H9 (cell line): ENCODE data around the gene HMX1. TPM values are rescaled to one million over a fixed set of nuclear protein-coding genes. Genes with fewer than 3 reads are reported as not detected.

Experiments
- DNase-seq: peaks from one replicate; pipeline ENCODE4 v3.0.0-alpha.2; 2017
- H2AFZ ChIP-seq: one replicate; pipeline ENCODE4 v1.6.1; 2013; ENCODE audit warnings: mild to moderate bottlenecking, low read length, control low read depth, moderate library complexity
- H2AK5ac ChIP-seq: 2 replicates; pipeline ENCODE4 v1.6.1; 2013; ENCODE audit warnings: low read length, control low read depth, mixed read lengths; ENCODE audit not compliant: insufficient read length
- H2BK120ac ChIP-seq: one replicate; pipeline ENCODE4 v1.6.1; 2013; ENCODE audit warnings: low read depth, mild to moderate bottlenecking, low read length, control low read depth, inconsistent platforms; ENCODE audit not compliant: poor library complexity, severe bottlenecking
- H2BK12ac ChIP-seq: 2 replicates; pipeline ENCODE4 v1.6.1; 2013; ENCODE audit warnings: low read length, control low read depth, mixed read lengths, low read depth; ENCODE audit not compliant: insufficient read length
- H2BK15ac ChIP-seq: 2 replicates; pipeline ENCODE4 v1.6.1; 2013; ENCODE audit warnings: low read depth, low read length, control low read depth
- H2BK20ac ChIP-seq: one replicate; pipeline ENCODE4 v1.6.1; 2013; ENCODE audit warnings: low read depth, mild to moderate bottlenecking, low read length, control low read depth, inconsistent platforms; ENCODE audit not compliant: poor library complexity, severe bottlenecking
- H2BK5ac ChIP-seq: 2 replicates; pipeline ENCODE4 v1.6.1; 2013; ENCODE audit warnings: low read length, control low read depth, mixed read lengths; ENCODE audit not compliant: insufficient read length
- H3K14ac ChIP-seq: 2 replicates; pipeline ENCODE4 v1.6.1; 2013; ENCODE audit warnings: low read length, control low read depth; ENCODE audit not compliant: insufficient read depth
- H3K18ac ChIP-seq: 2 replicates; pipeline ENCODE4 v1.6.1; 2013; ENCODE audit warnings: low read depth, mild to moderate bottlenecking, mixed read lengths, low read length, control low read depth; ENCODE audit not compliant: insufficient read length
- H3K23ac ChIP-seq: 2 replicates; pipeline ENCODE4 v1.6.1; 2013; ENCODE audit warnings: low read length, control low read depth, mixed read lengths, low read depth; ENCODE audit not compliant: insufficient read length
- H3K23me2 ChIP-seq: 2 replicates; pipeline ENCODE4 v1.6.1; 2013; ENCODE audit warnings: low read depth, mild to moderate bottlenecking, mixed read lengths, low read length, control low read depth; ENCODE audit not compliant: insufficient read length, poor library complexity, severe bottlenecking
- H3K27ac ChIP-seq: 2 replicates; pipeline ENCODE4 v1.5.1; 2013; ENCODE audit warnings: low read length, control low read depth, mixed read lengths, low read depth; ENCODE audit not compliant: insufficient read length
- H3K27me3 ChIP-seq: 2 replicates; pipeline ENCODE4 v1.6.1; 2013; ENCODE audit warnings: low read length, control low read depth, inconsistent platforms; ENCODE audit not compliant: insufficient read depth
- H3K4ac ChIP-seq: 2 replicates; pipeline ENCODE4 v1.6.1; 2013; ENCODE audit warnings: low read depth, mild to moderate bottlenecking, control low read depth, inconsistent platforms, low read length, moderate library complexity
- H3K4me1 ChIP-seq: 2 replicates; pipeline ENCODE4 v1.6.1; 2013; ENCODE audit warnings: low read length, control low read depth, inconsistent platforms; ENCODE audit not compliant: insufficient read depth
- H3K4me2 ChIP-seq: 2 replicates; pipeline ENCODE4 v1.6.1; 2013; ENCODE audit warnings: low read length, control low read depth, mixed read lengths; ENCODE audit not compliant: insufficient read length, insufficient read depth
- H3K56ac ChIP-seq: 2 replicates; pipeline ENCODE4 v1.6.1; 2013; ENCODE audit warnings: low read depth, mild to moderate bottlenecking, mixed read lengths, low read length, control low read depth; ENCODE audit not compliant: insufficient read length
- H3K79me1 ChIP-seq: 2 replicates; pipeline ENCODE4 v1.6.1; 2013; ENCODE audit warnings: low read depth, mild to moderate bottlenecking, moderate library complexity, low read length, control low read depth, inconsistent platforms; ENCODE audit not compliant: insufficient read depth, poor library complexity, severe bottlenecking
- H3K79me2 ChIP-seq: 2 replicates; pipeline ENCODE4 v1.6.1; 2013; ENCODE audit warnings: low read length, control low read depth, inconsistent platforms; ENCODE audit not compliant: insufficient read depth
- H3K9ac ChIP-seq: 2 replicates; pipeline ENCODE4 v1.6.1; 2013; ENCODE audit warnings: low read length, control low read depth, mixed read lengths; ENCODE audit not compliant: insufficient read length; ENCODE audit errors: extremely low read depth
- H3K9me3 ChIP-seq: one replicate; pipeline ENCODE4 v1.6.1; 2013; ENCODE audit warnings: low read depth, low read length, inconsistent platforms; ENCODE audit not compliant: control insufficient read depth
- H3T11ph ChIP-seq: one replicate; pipeline ENCODE4 v1.6.1; 2013; ENCODE audit warnings: mild to moderate bottlenecking, low read length, control low read depth, inconsistent platforms
- H4K20me1 ChIP-seq: one replicate; pipeline ENCODE4 v1.6.1; 2013; ENCODE audit not compliant: control insufficient read depth, insufficient read length, insufficient read depth
- H4K5ac ChIP-seq: 2 replicates; pipeline ENCODE4 v1.6.1; 2013; ENCODE audit warnings: low read depth, mild to moderate bottlenecking, mixed read lengths, low read length, control low read depth; ENCODE audit not compliant: insufficient read length
- H4K8ac ChIP-seq: replicated peaks from 2 replicates; pipeline ENCODE4 v1.6.1; 2013; ENCODE audit warnings: low read length, control low read depth, mixed read lengths, low read depth; ENCODE audit not compliant: insufficient read length
- H4K91ac ChIP-seq: 2 replicates; pipeline ENCODE4 v1.6.1; 2013; ENCODE audit warnings: low read depth, mild to moderate bottlenecking, moderate library complexity, mixed read lengths, low read length, control low read depth; ENCODE audit not compliant: insufficient read length
- H3K27ac Mint-ChIP-seq, 3 experiments: 2 replicates in 2 of 3; 3 replicates in 1 of 3; pipeline ENCODE4 v1.8.0; 2020 to 2021; ENCODE audit warnings: mixed read lengths in 3 of 3, mild to moderate bottlenecking in 1 of 3, moderate library complexity in 1 of 3
- H3K27me3 Mint-ChIP-seq: 2 replicates; pipeline ENCODE4 v1.8.0; 2021; ENCODE audit warnings: low read depth, mild to moderate bottlenecking, moderate library complexity, mixed read lengths
- H3K36me3 Mint-ChIP-seq, 3 experiments: 2 replicates in 2 of 3; 3 replicates in 1 of 3; pipeline ENCODE4 v1.8.0; 2020 to 2021; ENCODE audit warnings: low read depth in 3 of 3, mixed read lengths in 3 of 3; ENCODE audit not compliant: insufficient read depth in 1 of 3
- H3K4me1 Mint-ChIP-seq, 2 experiments: 2 replicates each; pipeline ENCODE4 v1.8.0; 2020; ENCODE audit warnings: mixed read lengths in 2 of 2
- H3K4me3 Mint-ChIP-seq, 2 experiments: 2 replicates in 1 of 2; 3 replicates in 1 of 2; pipeline ENCODE4 v1.8.0; 2020 to 2021; ENCODE audit warnings: mild to moderate bottlenecking in 2 of 2, mixed read lengths in 2 of 2, moderate library complexity in 1 of 2
- H3K9me3 Mint-ChIP-seq, 2 experiments: 2 replicates in 1 of 2; 3 replicates in 1 of 2; pipeline ENCODE4 v1.8.0; 2020; ENCODE audit warnings: mild to moderate bottlenecking in 2 of 2, mixed read lengths in 2 of 2, moderate library complexity in 1 of 2
- WGBS: extraction: QIAGEN DNeasy Blood & Tissue Kit; methylation state at CpG from one replicate; pipeline ENCODE4 v1.1.7; 2013; ENCODE audit warnings: missing lambda C conversion rate, low lambda C conversion rate, mixed read lengths; ENCODE audit not compliant: insufficient read length; ENCODE audit errors: extremely low coverage; 5-methylcytosine and 5-hydroxymethylcytosine counted together
- total RNA-seq: library from RNA; stranded (reverse); gene quantifications from 2 replicates; pipeline ENCODE4 v1.2.1, GENCODE V29; 2021
- TF ChIP-seq, protein P1 (sequence below): fragments of 200-600 bp; sonication (generic); conservative IDR thresholded peaks from 3 replicates; pipeline ENCODE4 v1.8.0; 2021; ENCODE audit warnings: antibody characterized with exemption, mild to moderate bottlenecking

Gene HMX1
- total RNA-seq, 1 experiment from 2014 or later = 0.26 TPM

DNA sequence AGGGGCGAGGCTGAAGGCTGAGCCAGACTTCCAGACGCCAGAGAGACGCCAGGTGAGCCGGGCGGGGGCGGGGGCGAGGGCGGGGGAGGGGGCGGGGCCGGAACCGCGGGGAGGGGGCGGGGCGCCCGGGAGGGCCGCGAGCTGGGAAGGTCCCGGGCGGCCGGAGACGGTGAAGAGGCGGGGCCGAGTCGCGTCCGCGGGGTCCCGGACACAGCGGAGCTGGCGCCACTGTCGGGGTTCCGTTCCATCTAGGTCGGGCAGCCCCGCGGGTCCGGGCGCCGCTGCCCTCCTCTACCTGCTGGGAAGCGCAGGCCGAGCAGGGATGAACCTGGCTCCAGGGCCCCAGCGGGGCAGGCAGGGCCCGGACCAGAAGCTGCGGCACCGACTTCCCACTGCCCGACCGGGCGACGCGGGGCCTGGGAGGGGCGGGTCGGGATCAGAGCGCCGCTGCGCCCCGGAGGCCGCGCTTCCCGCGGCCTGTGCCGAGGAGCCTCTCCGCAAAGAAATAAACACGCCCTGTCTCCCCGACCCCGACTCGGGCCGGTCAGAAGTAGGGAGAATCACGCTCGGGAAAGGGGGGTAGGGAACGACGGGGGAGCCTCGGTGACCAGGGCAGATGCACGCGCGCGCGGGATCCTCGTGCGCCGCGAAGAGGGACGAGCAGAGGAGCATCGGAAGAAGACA, 10.6 kb downstream of the HMX1 start:
- no CpG with 5 or more reads among the region's 82 CpGs for WGBS
- Histone ChIP-seq H3K9me3 (no peaks in the 10 kb centered on the region), H3K27ac (no peak overlapping the region), H4K20me1 (no peaks in the 10 kb centered on the region), H2BK12ac (no peak overlapping the region), H2AFZ (no peak overlapping the region), H4K91ac (no peak overlapping the region), H4K5ac (no peak overlapping the region), H3K23me2 (peaks cover 3% of the 10 kb centered on the region), H3K79me2 (no peaks in the 10 kb centered on the region), H3K27me3 (peaks cover 95% of the 10 kb centered on the region), H3K56ac (no peak overlapping the region), H4K8ac (no peak overlapping the region), H2BK20ac (no peak overlapping the region), H3K9ac (no peak overlapping the region), H2BK5ac (no peak overlapping the region), H3K4ac (no peak overlapping the region), H3K14ac (no peak overlapping the region), H3K4me1 (no peaks in the 10 kb centered on the region), H3T11ph (no peak overlapping the region), H2AK5ac (no peak overlapping the region), H2BK120ac (no peak overlapping the region), H3K79me1 (no peaks in the 10 kb centered on the region), H3K4me2 (peak overlapping the region; percentile 6), H2BK15ac (no peak overlapping the region), H3K23ac (no peak overlapping the region), H3K18ac (no peak overlapping the region)
- Mint-ChIP-seq H3K4me1 (peaks cover 8 to 30% of the 10 kb centered on the region in 2 experiments), H3K27me3 (peaks cover 98% of the 10 kb centered on the region), H3K9me3 (peaks cover 0 to 3% of the 10 kb centered on the region in 2 experiments; a peak in 2 of 5 replicates), H3K36me3 (no peaks in the 10 kb centered on the region; a peak in 2 of 7 replicates), H3K27ac (no peak overlapping the region), H3K4me3 (peak overlapping the region; percentile 62 to 77)
- DNase-seq = peak; percentile 85
- TF ChIP-seq, protein P1, sequence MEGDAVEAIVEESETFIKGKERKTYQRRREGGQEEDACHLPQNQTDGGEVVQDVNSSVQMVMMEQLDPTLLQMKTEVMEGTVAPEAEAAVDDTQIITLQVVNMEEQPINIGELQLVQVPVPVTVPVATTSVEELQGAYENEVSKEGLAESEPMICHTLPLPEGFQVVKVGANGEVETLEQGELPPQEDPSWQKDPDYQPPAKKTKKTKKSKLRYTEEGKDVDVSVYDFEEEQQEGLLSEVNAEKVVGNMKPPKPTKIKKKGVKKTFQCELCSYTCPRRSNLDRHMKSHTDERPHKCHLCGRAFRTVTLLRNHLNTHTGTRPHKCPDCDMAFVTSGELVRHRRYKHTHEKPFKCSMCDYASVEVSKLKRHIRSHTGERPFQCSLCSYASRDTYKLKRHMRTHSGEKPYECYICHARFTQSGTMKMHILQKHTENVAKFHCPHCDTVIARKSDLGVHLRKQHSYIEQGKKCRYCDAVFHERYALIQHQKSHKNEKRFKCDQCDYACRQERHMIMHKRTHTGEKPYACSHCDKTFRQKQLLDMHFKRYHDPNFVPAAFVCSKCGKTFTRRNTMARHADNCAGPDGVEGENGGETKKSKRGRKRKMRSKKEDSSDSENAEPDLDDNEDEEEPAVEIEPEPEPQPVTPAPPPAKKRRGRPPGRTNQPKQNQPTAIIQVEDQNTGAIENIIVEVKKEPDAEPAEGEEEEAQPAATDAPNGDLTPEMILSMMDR = no peak
